GM19455 (cell line): ENCODE data around the gene RAVER2.

Experiments
- ATAC-seq: cut with Tn5 transposase; IDR thresholded peaks from one replicate; pipeline ENCODE4 v1.9.1; 2021; ENCODE audit not compliant: unreplicated experiment

RAVER2 gene

GRCh38 chr1:64845831-64846425 is 101.1 kb downstream of the RAVER2 start:
- no peak for ATAC-seq

- ATAC-seq = no peak
Measured at GRCh38 chr1:64846573-64847430, 101.9 kb downstream of the RAVER2 start.

- ATAC-seq = no peak
Measured at GRCh38 chr1:64847666-64848065, 102.8 kb downstream of the RAVER2 start.

- ATAC-seq = no peak
Measured at GRCh38 chr1:64848136-64848535, 103.3 kb downstream of the RAVER2 start.

GRCh38 chr1:64848803-64849202 is 103.9 kb downstream of the RAVER2 start:
- no peak for ATAC-seq

- no peak for ATAC-seq
Measured at GRCh38 chr1:64849942-64850341, 105.1 kb downstream of the RAVER2 start.

- ATAC-seq = no peak
Measured at GRCh38 chr1:64850846-64851245, 106.0 kb downstream of the RAVER2 start.

GRCh38 chr1:64851664-64852063 is 106.8 kb downstream of the RAVER2 start:
- ATAC-seq = no peak

GRCh38 chr1:64854674-64855073 is 109.8 kb downstream of the RAVER2 start:
- no peak for ATAC-seq

GRCh38 chr1:64855557-64855956 is 110.7 kb downstream of the RAVER2 start:
- ATAC-seq = no peak

GRCh38 chr1:64856553-64856952 is 111.7 kb downstream of the RAVER2 start:
- no peak for ATAC-seq

- ATAC-seq = no peak
Measured at GRCh38 chr1:64857347-64857746, 112.5 kb downstream of the RAVER2 start.

GRCh38 chr1:64861611-64862010 is 116.7 kb downstream of the RAVER2 start:
- no peak for ATAC-seq

- peak; percentile 100 for ATAC-seq
Measured at GRCh38 chr1:64864018-64864940, 119.4 kb downstream of the RAVER2 start.

GRCh38 chr1:64865105-64865757 is 120.4 kb downstream of the RAVER2 start:
- ATAC-seq = no peak

GRCh38 chr1:64866689-64867088 is 121.8 kb downstream of the RAVER2 start:
- ATAC-seq = no peak

- no peak for ATAC-seq
Measured at GRCh38 chr1:64867266-64867665, 122.4 kb downstream of the RAVER2 start.

- no peak for ATAC-seq
Measured at GRCh38 chr1:64871256-64871655, 126.4 kb downstream of the RAVER2 start.

- ATAC-seq = no peak
Measured at GRCh38 chr1:64872067-64872466, 127.2 kb downstream of the RAVER2 start.

- ATAC-seq = no peak
Measured at GRCh38 chr1:64873576-64873975, 128.7 kb downstream of the RAVER2 start.

GRCh38 chr1:64874666-64875065 is 129.8 kb downstream of the RAVER2 start:
- ATAC-seq = no peak
